Liver (tissue), 9 donors: ENCODE results near the gene TPRG1L. TPM values are rescaled to one million over a fixed set of nuclear protein-coding genes. Genes with fewer than 3 reads are reported as not detected.

ENCODE experiments used
- DNase-seq: peaks from one replicate; pipeline ENCODE4 v3.0.0-alpha.2; 2017; ENCODE audit warnings: low spot score
- H3K27ac ChIP-seq, 2 donors: one replicate each; pipeline ENCODE4 v1.7.0; 2013; ENCODE audit warnings: inconsistent platforms in 2 of 2, low read length in 2 of 2, control low read depth in 1 of 2, low read depth in 1 of 2, mild to moderate bottlenecking in 1 of 2
- H3K27me3 ChIP-seq, 4 donors: one replicate each; pipeline versions ENCODE4 v1.6.1 to v1.7.0; 2013; ENCODE audit warnings: low read length in 3 of 4, inconsistent platforms in 1 of 4, mild to moderate bottlenecking in 1 of 4, moderate library complexity in 1 of 4; ENCODE audit not compliant: control insufficient read depth in 4 of 4, insufficient read depth in 4 of 4
- H3K36me3 ChIP-seq, 4 donors: one replicate each; pipeline versions ENCODE4 v1.6.1 to v1.7.0; 2013; ENCODE audit warnings: low read length in 3 of 4, mild to moderate bottlenecking in 3 of 4, low read depth in 1 of 4, moderate library complexity in 1 of 4; ENCODE audit not compliant: control insufficient read depth in 4 of 4, insufficient read depth in 3 of 4
- H3K4me1 ChIP-seq, 4 donors: one replicate each; pipeline versions ENCODE4 v1.6.1 to v1.7.0; 2013; ENCODE audit warnings: low read length in 3 of 4, mild to moderate bottlenecking in 3 of 4, moderate library complexity in 1 of 4; ENCODE audit not compliant: control insufficient read depth in 4 of 4, insufficient read depth in 4 of 4
- H3K4me3 ChIP-seq, 3 donors: one replicate each; pipeline versions ENCODE4 v1.6.1 to v1.7.0; 2013; ENCODE audit warnings: low read length in 3 of 3, control low read depth in 1 of 3, low read depth in 1 of 3, mild to moderate bottlenecking in 1 of 3
- H3K9ac ChIP-seq, 2 donors: one replicate each; pipeline ENCODE4 v1.7.0; 2013; ENCODE audit warnings: low read length in 2 of 2, mild to moderate bottlenecking in 2 of 2, moderate library complexity in 2 of 2, control low read depth in 1 of 2, low read depth in 1 of 2
- H3K9me3 ChIP-seq, 4 donors: one replicate each; pipeline versions ENCODE4 v1.6.1 to v1.7.0; 2013; ENCODE audit warnings: low read length in 3 of 4; ENCODE audit not compliant: control insufficient read depth in 4 of 4
- EGR1 ChIP-seq, 2 donors: IDR thresholded peaks; 2 replicates each; pipeline ENCODE4 v1.6.1; 2016 to 2018; ENCODE audit warnings: antibody characterized with exemption in 2 of 2, low read depth in 2 of 2
- FOXA1 ChIP-seq: IDR thresholded peaks from 2 replicates; pipeline ENCODE4 v1.6.1; 2016; ENCODE audit warnings: antibody characterized with exemption
- FOXA2 ChIP-seq: IDR thresholded peaks from 2 replicates; pipeline ENCODE4 v1.6.1; 2016; ENCODE audit warnings: antibody characterized with exemption
- GABPA ChIP-seq, 2 donors: IDR thresholded peaks in 1 of 2; conservative IDR thresholded peaks in 1 of 2; 2 replicates each; pipeline ENCODE4 v1.6.1; 2016; ENCODE audit warnings: antibody characterized with exemption in 2 of 2, mild to moderate bottlenecking in 1 of 2, moderate library complexity in 1 of 2
- HNF4A ChIP-seq, 2 donors: conservative IDR thresholded peaks; 2 replicates each; pipeline ENCODE4 v1.6.1; 2016; ENCODE audit warnings: antibody characterized with exemption in 2 of 2, mild to moderate bottlenecking in 2 of 2
- HNF4G ChIP-seq: IDR thresholded peaks from 2 replicates; pipeline ENCODE4 v1.6.1; 2016; ENCODE audit warnings: antibody characterized with exemption
- JUND ChIP-seq, 2 donors: IDR thresholded peaks; 2 replicates each; pipeline ENCODE4 v1.6.1; 2016; ENCODE audit warnings: antibody characterized with exemption in 2 of 2
- NR2F2 ChIP-seq: IDR thresholded peaks from 2 replicates; pipeline ENCODE4 v1.6.1; 2016; ENCODE audit warnings: antibody characterized with exemption
- RAD21 ChIP-seq, 2 donors: IDR thresholded peaks; 2 replicates each; pipeline ENCODE4 v1.6.1; 2016; ENCODE audit warnings: antibody characterized with exemption in 2 of 2, mild to moderate bottlenecking in 2 of 2
- RXRA ChIP-seq, 2 donors: IDR thresholded peaks; 2 replicates each; pipeline ENCODE4 v1.6.1; 2017 to 2018; ENCODE audit warnings: antibody characterized with exemption in 2 of 2, mild to moderate bottlenecking in 1 of 2
- SP1 ChIP-seq: IDR thresholded peaks from 2 replicates; pipeline ENCODE4 v1.6.1; 2018; ENCODE audit warnings: antibody characterized with exemption, mild to moderate bottlenecking
- TAF1 ChIP-seq: conservative IDR thresholded peaks from 2 replicates; pipeline ENCODE4 v1.6.1; 2016; ENCODE audit warnings: antibody characterized with exemption, mild to moderate bottlenecking
- YY1 ChIP-seq: IDR thresholded peaks from 2 replicates; pipeline ENCODE4 v1.6.1; 2016; ENCODE audit warnings: antibody characterized with exemption, mild to moderate bottlenecking
- WGBS: extraction: QIAGEN DNeasy Blood & Tissue Kit; methylation state at CpG from one replicate; pipeline ENCODE4 v1.1.7; 2013; 5-methylcytosine and 5-hydroxymethylcytosine counted together
- polyA plus RNA-seq, 2 donors: library from polyadenylated mRNA; stranded (reverse) in 1 of 2; unstranded in 1 of 2; fragments of 200-250 nt in 1 of 2; fragments of >200 nt in 1 of 2; fragmentation: Nextera tagmentation in 1 of 2; extraction: Ambion mirVana in 1 of 2; gene quantifications; one replicate each; pipeline versions ENCODE4 v1.2.1 to v1.2.3, GENCODE V29; 2013 to 2015
- total RNA-seq, 2 donors: library from RNA; depleted of rRNA; stranded (reverse); fragments of >200 nt; gene quantifications; one replicate each; pipeline ENCODE4 v1.2.3, GENCODE V29; 2014
- TF ChIP-seq, protein P1 (sequence below): IDR thresholded peaks from 2 replicates; pipeline ENCODE4 v1.6.1; 2016; ENCODE audit warnings: antibody characterized with exemption, mild to moderate bottlenecking
- TF ChIP-seq, protein P2 (sequence below): IDR thresholded peaks from 2 replicates; pipeline ENCODE4 v1.6.1; 2016; ENCODE audit warnings: antibody characterized with exemption
- TF ChIP-seq, protein P3 (sequence below): IDR thresholded peaks from 2 replicates; pipeline ENCODE4 v1.6.1; 2016; ENCODE audit warnings: antibody characterized with exemption
- TF ChIP-seq, protein P4 (sequence below): fragments of 150-350 bp; IDR thresholded peaks from 2 replicates; pipeline ENCODE4 v1.5.1; 2017; ENCODE audit warnings: improper control_type of control experiment, low read depth, low read length; ENCODE audit not compliant: missing input control
- donor health status: healthy.
- donor health status: healthy.
- donor health status: healthy.
- donor health status: healthy.
- donor health status: healthy.

TPRG1L gene
- total and polyA plus RNA-seq, 4 donors: 29.3 to 51.0 (median 43.9) TPM

DNA sequence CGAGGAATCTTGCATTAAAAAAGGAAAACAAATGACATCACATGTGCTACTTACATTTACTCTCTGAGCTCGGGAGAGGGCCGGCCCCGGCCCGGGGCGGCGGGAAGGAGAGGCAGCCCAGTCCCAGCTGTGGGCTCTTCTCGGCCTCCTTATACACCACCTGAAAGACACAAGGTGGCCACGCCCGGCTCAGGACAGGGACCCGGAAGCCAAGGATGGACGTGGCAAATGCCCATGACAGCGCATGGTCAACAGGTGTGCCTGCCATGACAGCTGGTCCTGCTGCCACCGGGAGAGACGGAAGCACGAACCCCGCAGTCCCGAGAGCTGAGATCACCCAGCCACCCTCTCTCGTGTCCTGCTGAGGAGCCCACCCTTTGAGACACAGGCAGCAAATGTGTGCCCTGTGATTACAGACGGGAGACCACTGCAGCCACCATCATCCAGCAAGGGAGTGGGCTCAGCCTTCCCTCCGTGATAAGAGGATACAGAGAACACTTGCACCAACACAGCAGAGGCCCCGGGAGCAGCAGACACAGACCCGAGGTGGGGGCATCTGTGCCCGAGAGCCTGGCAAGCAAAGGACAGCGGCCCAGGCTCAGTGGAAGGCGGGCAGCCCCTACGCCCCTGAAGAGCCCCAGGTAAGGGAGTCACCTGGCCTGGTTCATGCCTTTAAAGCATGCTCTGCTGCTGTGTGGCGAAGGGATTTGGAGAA, 8.7 kb downstream of the TPRG1L start:
- Histone ChIP-seq H3K27me3 (no peaks in the 10 kb centered on the region), H3K4me3 (no peak overlapping the region), H3K9ac (no peak overlapping the region), H3K9me3 (no peaks in the 10 kb centered on the region), H3K27ac (no peak overlapping the region), H3K4me1 (no peaks in the 10 kb centered on the region), H3K36me3 (peaks cover 17 to 74% (median 40%) of the 10 kb centered on the region in 4 donors)
- 95% methylated on average over 28 of the region's 28 CpGs for WGBS
- DNase-seq: no peak
- TF ChIP-seq TAF1: no peak
- no peak for TF ChIP-seq RAD21 (IDR thresholded peaks at IDR 0.05)
- TF ChIP-seq, protein P1, sequence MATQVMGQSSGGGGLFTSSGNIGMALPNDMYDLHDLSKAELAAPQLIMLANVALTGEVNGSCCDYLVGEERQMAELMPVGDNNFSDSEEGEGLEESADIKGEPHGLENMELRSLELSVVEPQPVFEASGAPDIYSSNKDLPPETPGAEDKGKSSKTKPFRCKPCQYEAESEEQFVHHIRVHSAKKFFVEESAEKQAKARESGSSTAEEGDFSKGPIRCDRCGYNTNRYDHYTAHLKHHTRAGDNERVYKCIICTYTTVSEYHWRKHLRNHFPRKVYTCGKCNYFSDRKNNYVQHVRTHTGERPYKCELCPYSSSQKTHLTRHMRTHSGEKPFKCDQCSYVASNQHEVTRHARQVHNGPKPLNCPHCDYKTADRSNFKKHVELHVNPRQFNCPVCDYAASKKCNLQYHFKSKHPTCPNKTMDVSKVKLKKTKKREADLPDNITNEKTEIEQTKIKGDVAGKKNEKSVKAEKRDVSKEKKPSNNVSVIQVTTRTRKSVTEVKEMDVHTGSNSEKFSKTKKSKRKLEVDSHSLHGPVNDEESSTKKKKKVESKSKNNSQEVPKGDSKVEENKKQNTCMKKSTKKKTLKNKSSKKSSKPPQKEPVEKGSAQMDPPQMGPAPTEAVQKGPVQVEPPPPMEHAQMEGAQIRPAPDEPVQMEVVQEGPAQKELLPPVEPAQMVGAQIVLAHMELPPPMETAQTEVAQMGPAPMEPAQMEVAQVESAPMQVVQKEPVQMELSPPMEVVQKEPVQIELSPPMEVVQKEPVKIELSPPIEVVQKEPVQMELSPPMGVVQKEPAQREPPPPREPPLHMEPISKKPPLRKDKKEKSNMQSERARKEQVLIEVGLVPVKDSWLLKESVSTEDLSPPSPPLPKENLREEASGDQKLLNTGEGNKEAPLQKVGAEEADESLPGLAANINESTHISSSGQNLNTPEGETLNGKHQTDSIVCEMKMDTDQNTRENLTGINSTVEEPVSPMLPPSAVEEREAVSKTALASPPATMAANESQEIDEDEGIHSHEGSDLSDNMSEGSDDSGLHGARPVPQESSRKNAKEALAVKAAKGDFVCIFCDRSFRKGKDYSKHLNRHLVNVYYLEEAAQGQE: no peak
- no peak for TF ChIP-seq GABPA (IDR thresholded peaks at IDR 0.05 in 1 of 2, conservative IDR thresholded peaks at IDR 0.05 in 1 of 2)
- no peak for TF ChIP-seq NR2F2
- TF ChIP-seq, protein P2, sequence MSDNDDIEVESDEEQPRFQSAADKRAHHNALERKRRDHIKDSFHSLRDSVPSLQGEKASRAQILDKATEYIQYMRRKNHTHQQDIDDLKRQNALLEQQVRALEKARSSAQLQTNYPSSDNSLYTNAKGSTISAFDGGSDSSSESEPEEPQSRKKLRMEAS: no peak

DNA sequence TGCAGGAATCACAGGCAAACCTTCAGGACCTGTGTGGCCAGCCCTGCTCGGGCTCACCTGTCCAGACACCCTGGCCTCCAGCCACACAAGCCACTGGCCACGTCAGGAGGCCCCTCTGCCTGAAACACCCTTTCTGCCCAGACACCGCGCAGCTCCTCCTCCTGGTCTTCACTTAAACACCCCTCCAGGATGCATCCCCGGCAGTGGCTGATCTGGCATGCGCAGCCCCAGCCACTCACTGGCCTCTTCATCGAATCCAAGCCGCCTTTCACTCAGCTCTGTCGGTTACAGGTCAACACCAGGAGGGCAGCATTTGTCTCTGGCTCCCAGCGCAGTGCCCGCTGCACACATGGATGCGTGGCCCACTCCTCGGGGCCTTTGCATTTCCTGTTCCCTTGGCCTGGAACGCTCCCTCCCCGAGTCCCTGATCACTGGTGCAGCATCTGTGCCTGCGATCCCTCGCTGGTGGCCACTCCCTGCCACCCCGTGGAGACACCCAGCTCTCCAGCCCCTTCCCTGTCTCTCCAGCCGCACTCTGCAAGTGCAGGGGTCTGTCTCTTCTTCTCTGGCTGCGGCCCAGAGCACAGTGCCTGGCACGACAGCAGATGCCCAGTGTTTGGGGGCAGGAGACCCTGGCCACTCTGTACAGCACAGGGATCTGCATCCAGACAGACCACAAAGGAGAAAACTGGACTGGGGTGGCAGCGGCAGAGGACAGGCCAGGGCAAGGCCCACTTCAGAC, 9.4 kb downstream of the TPRG1L start:
- H3K4me3 ChIP-seq: no peak overlapping the region
- 96% methylated on average over 22 of the region's 22 CpGs for WGBS
- H3K36me3 ChIP-seq: peaks cover 13 to 69% (median 36%) of the 10 kb centered on the region in 4 donors
- H3K27me3 ChIP-seq: no peaks in the 10 kb centered on the region
- H3K9ac ChIP-seq: no peak overlapping the region
- H3K4me1 ChIP-seq: no peaks in the 10 kb centered on the region
- TF ChIP-seq HNF4A (conservative IDR thresholded peaks at IDR 0.05) (no peak), FOXA1 (no peak), SP1 (no peak), FOXA2 (no peak), RAD21 (IDR thresholded peaks at IDR 0.05) (no peak), RXRA (IDR thresholded peaks at IDR 0.05) (no peak)
- no peaks in the 10 kb centered on the region for H3K9me3 ChIP-seq
- no peak overlapping the region for H3K27ac ChIP-seq
- no peak for DNase-seq

DNA sequence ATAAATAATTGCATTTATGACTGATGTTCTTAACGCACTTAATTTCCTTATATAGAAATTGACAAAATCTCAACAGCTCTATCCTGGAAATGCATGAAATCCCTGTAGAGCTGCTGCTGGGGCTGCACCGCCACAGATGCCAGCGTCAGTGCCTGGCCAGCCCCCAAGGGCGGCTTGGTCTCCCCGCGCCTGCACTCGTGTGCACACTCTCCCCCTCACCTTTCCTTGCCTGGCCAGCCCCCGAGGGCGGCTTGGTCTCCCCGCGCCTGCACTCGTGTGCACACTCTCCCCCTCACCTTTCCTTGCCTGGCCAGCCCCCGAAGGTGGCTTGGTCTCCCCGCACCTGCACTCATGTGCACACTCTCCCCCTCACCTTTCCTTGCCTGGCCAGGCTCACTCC, 11.3 kb downstream of the TPRG1L start:
- DNase-seq: no peak
- no peak for TF ChIP-seq GABPA (IDR thresholded peaks at IDR 0.05 in 1 of 2, conservative IDR thresholded peaks at IDR 0.05 in 1 of 2)
- no peak for TF ChIP-seq YY1
- no peak for TF ChIP-seq TAF1
- TF ChIP-seq, protein P3, sequence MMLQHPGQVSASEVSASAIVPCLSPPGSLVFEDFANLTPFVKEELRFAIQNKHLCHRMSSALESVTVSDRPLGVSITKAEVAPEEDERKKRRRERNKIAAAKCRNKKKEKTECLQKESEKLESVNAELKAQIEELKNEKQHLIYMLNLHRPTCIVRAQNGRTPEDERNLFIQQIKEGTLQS: no peak
- no peak for TF ChIP-seq FOXA2
- TF ChIP-seq, protein P4, sequence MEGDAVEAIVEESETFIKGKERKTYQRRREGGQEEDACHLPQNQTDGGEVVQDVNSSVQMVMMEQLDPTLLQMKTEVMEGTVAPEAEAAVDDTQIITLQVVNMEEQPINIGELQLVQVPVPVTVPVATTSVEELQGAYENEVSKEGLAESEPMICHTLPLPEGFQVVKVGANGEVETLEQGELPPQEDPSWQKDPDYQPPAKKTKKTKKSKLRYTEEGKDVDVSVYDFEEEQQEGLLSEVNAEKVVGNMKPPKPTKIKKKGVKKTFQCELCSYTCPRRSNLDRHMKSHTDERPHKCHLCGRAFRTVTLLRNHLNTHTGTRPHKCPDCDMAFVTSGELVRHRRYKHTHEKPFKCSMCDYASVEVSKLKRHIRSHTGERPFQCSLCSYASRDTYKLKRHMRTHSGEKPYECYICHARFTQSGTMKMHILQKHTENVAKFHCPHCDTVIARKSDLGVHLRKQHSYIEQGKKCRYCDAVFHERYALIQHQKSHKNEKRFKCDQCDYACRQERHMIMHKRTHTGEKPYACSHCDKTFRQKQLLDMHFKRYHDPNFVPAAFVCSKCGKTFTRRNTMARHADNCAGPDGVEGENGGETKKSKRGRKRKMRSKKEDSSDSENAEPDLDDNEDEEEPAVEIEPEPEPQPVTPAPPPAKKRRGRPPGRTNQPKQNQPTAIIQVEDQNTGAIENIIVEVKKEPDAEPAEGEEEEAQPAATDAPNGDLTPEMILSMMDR: no peak
- no peak for TF ChIP-seq EGR1 (IDR thresholded peaks at IDR 0.05; ENCODE audit: low read depth in 2 of 2)
- no peak for TF ChIP-seq RAD21 (IDR thresholded peaks at IDR 0.05)
- TF ChIP-seq HNF4G: no peak
- TF ChIP-seq HNF4A (conservative IDR thresholded peaks at IDR 0.05): no peak
- TF ChIP-seq JUND (IDR thresholded peaks at IDR 0.05): no peak
- no peak for TF ChIP-seq NR2F2
- TF ChIP-seq, protein P2: no peak
- TF ChIP-seq RXRA (IDR thresholded peaks at IDR 0.05): no peak
- no peak for TF ChIP-seq FOXA1
- 97% methylated on average over 14 of the region's 14 CpGs for WGBS
- no peak overlapping the region for H3K27ac ChIP-seq
- no peaks in the 10 kb centered on the region for H3K4me1 ChIP-seq
- H3K27me3 ChIP-seq: no peaks in the 10 kb centered on the region
- no peak overlapping the region for H3K4me3 ChIP-seq
- H3K36me3 ChIP-seq: peaks cover 17 to 60% (median 35%) of the 10 kb centered on the region in 4 donors
- no peak overlapping the region for H3K9ac ChIP-seq
- H3K9me3 ChIP-seq: no peaks in the 10 kb centered on the region
